ENCODE measurements around the gene KRT7. TPM values are rescaled to one million over a fixed set of nuclear protein-coding genes. Genes with fewer than 3 reads are reported as not detected.

Gene KRT7
- polyA plus RNA-seq, 3 donors, result 37.4 to 64.1 (median 42.0) TPM

GRCh38 chr12:52207895-52208294 is 25.1 kb upstream of the KRT7 start:
- DNase-seq (ENCODE audit: extremely low read depth in 1 of 11, low read depth in 9 of 11, low spot score in 4 of 11), result no peak

- DNase-seq (ENCODE audit: extremely low read depth in 1 of 11, low read depth in 9 of 11, low spot score in 4 of 11), result no peak
Observed at GRCh38 chr12:52208424-52209165, 24.4 kb upstream of the KRT7 start.

- no peak for DNase-seq (ENCODE audit: extremely low read depth in 1 of 11, low read depth in 9 of 11, low spot score in 4 of 11)
Observed at GRCh38 chr12:52209321-52209720, 23.7 kb upstream of the KRT7 start.

- no peak for DNase-seq (ENCODE audit: extremely low read depth in 1 of 11, low read depth in 9 of 11, low spot score in 4 of 11)
Observed at GRCh38 chr12:52210186-52210924, 22.7 kb upstream of the KRT7 start.

GRCh38 chr12:52210925-52211650 is 22.0 kb upstream of the KRT7 start:
- DNase-seq (ENCODE audit: extremely low read depth in 1 of 11, low read depth in 9 of 11, low spot score in 4 of 11), result no peak

GRCh38 chr12:52211716-52212585 is 21.1 kb upstream of the KRT7 start:
- no peak for DNase-seq (ENCODE audit: extremely low read depth in 1 of 11, low read depth in 9 of 11, low spot score in 4 of 11)

- no peak for DNase-seq (ENCODE audit: extremely low read depth in 1 of 11, low read depth in 9 of 11, low spot score in 4 of 11)
Observed at GRCh38 chr12:52212701-52213563, 20.1 kb upstream of the KRT7 start.

- DNase-seq (ENCODE audit: extremely low read depth in 1 of 11, low read depth in 9 of 11, low spot score in 4 of 11), result peak in 7 of 11 donors; percentile 66 to 73 (median 70)
Observed at GRCh38 chr12:52213564-52214420, 19.3 kb upstream of the KRT7 start.

GRCh38 chr12:52214421-52214802 is 18.6 kb upstream of the KRT7 start:
- no peak for DNase-seq (ENCODE audit: extremely low read depth in 1 of 11, low read depth in 9 of 11, low spot score in 4 of 11)

- no peak for DNase-seq (ENCODE audit: extremely low read depth in 1 of 11, low read depth in 9 of 11, low spot score in 4 of 11)
Observed at GRCh38 chr12:52215587-52216031, 17.4 kb upstream of the KRT7 start.

GRCh38 chr12:52216100-52216499 is 16.9 kb upstream of the KRT7 start:
- DNase-seq (ENCODE audit: extremely low read depth in 1 of 11, low read depth in 9 of 11, low spot score in 4 of 11), result no peak

- DNase-seq (ENCODE audit: extremely low read depth in 1 of 11, low read depth in 9 of 11, low spot score in 4 of 11), result no peak
Observed at GRCh38 chr12:52216807-52217206, 16.2 kb upstream of the KRT7 start.

- no peak for DNase-seq (ENCODE audit: extremely low read depth in 1 of 11, low read depth in 9 of 11, low spot score in 4 of 11)
Observed at GRCh38 chr12:52217223-52217622, 15.8 kb upstream of the KRT7 start.

GRCh38 chr12:52218001-52218400 is 15.0 kb upstream of the KRT7 start:
- no peak for DNase-seq (ENCODE audit: extremely low read depth in 1 of 11, low read depth in 9 of 11, low spot score in 4 of 11)

GRCh38 chr12:52220477-52220876 is 12.6 kb upstream of the KRT7 start:
- no peak for DNase-seq (ENCODE audit: extremely low read depth in 1 of 11, low read depth in 9 of 11, low spot score in 4 of 11)

GRCh38 chr12:52221070-52221781 is 11.8 kb upstream of the KRT7 start:
- DNase-seq (ENCODE audit: extremely low read depth in 1 of 11, low read depth in 9 of 11, low spot score in 4 of 11), result no peak
